GM23338 (cell line): ENCODE measurements around the gene MFSD2B. TPM values are rescaled to one million over a fixed set of nuclear protein-coding genes. Genes with fewer than 3 reads are reported as not detected.
A peak's percentile ranks its signal among the peaks of the same experiment; 100 is the strongest.

ENCODE experiments used
- ATAC-seq: fragments of 200-7000 bp; cut with Tn5 transposase; 3 replicates; pipeline ENCODE4 v1.9.1; 2020
- DNase-seq: peaks from one replicate; pipeline ENCODE4 v3.0.0-alpha.2; 2015; ENCODE audit warnings: low spot score
- H2AFZ ChIP-seq: fragments of 200-600 bp; sonication (generic); 2 replicates; pipeline ENCODE4 v1.8.0; 2016; ENCODE audit warnings: antibody characterized with exemption, mild to moderate bottlenecking, moderate library complexity
- H3F3A ChIP-seq: fragments of 200-600 bp; sonication (generic); replicated peaks from 2 replicates; pipeline ENCODE4 v1.8.0; 2017; ENCODE audit warnings: antibody characterized with exemption, mixed run types, low read depth
- H3K27ac ChIP-seq: fragments of 200-600 bp; sonication (generic); 2 replicates; pipeline ENCODE4 v1.6.1; 2016; ENCODE audit warnings: low read depth
- H3K27me3 ChIP-seq: fragments of 200-600 bp; sonication (generic); 2 replicates; pipeline ENCODE4 v1.8.0; 2016; ENCODE audit warnings: mild to moderate bottlenecking, mixed run types, moderate library complexity; ENCODE audit not compliant: insufficient read depth
- H3K36me3 ChIP-seq: fragments of 200-600 bp; sonication (generic); 2 replicates; pipeline ENCODE4 v1.8.0; 2016; ENCODE audit warnings: mild to moderate bottlenecking; ENCODE audit not compliant: insufficient read depth
- H3K4me1 ChIP-seq: fragments of 200-600 bp; sonication (generic); 2 replicates; pipeline ENCODE4 v1.8.0; 2016; ENCODE audit warnings: mild to moderate bottlenecking, moderate library complexity; ENCODE audit not compliant: insufficient read depth
- H3K4me2 ChIP-seq: fragments of 200-600 bp; sonication (generic); 2 replicates; pipeline ENCODE4 v1.7.1; 2017; ENCODE audit warnings: mixed run types
- H3K4me3 ChIP-seq: fragments of 200-600 bp; sonication (generic); 2 replicates; pipeline ENCODE4 v1.6.1; 2016; ENCODE audit warnings: mixed run types
- H3K79me2 ChIP-seq: fragments of 200-600 bp; sonication (generic); replicated peaks from 2 replicates; pipeline ENCODE4 v1.8.0; 2017; ENCODE audit warnings: mild to moderate bottlenecking; ENCODE audit not compliant: insufficient read depth
- H3K9me2 ChIP-seq: fragments of 200-600 bp; sonication (generic); 2 replicates; pipeline ENCODE4 v1.8.0; 2017; ENCODE audit not compliant: insufficient read depth
- H4K20me1 ChIP-seq: fragments of 200-600 bp; sonication (generic); replicated peaks from 2 replicates; pipeline ENCODE4 v1.8.0; 2017; ENCODE audit warnings: mild to moderate bottlenecking; ENCODE audit not compliant: insufficient read depth
- H3K27ac Mint-ChIP-seq: 2 replicates; pipeline ENCODE4 v1.8.0; 2020; ENCODE audit warnings: inconsistent platforms, mild to moderate bottlenecking, moderate library complexity, mixed read lengths
- H3K27me3 Mint-ChIP-seq: 3 replicates; pipeline ENCODE4 v1.8.0; 2022; ENCODE audit warnings: low read depth, mild to moderate bottlenecking, moderate library complexity, mixed read lengths, inconsistent platforms; ENCODE audit not compliant: insufficient read depth, poor library complexity
- H3K36me3 Mint-ChIP-seq: 3 replicates; pipeline ENCODE4 v1.8.0; 2021; ENCODE audit warnings: low read depth, mild to moderate bottlenecking, inconsistent platforms, moderate library complexity, mixed read lengths
- H3K4me1 Mint-ChIP-seq: 3 replicates; pipeline ENCODE4 v1.8.0; 2020; ENCODE audit warnings: mild to moderate bottlenecking, inconsistent platforms, mixed read lengths
- H3K4me3 Mint-ChIP-seq: 3 replicates; pipeline ENCODE4 v1.8.0; 2021; ENCODE audit warnings: moderate library complexity, mild to moderate bottlenecking, inconsistent platforms, mixed read lengths
- H3K9me3 Mint-ChIP-seq: 3 replicates; pipeline ENCODE4 v1.8.0; 2020; ENCODE audit warnings: moderate library complexity, mild to moderate bottlenecking, inconsistent platforms, mixed read lengths
- CREB1 ChIP-seq: fragments of 250-450 bp; sonication (Bioruptor Pico); IDR thresholded peaks from 2 replicates; pipeline ENCODE4 v1.5.0; 2020; ENCODE audit warnings: low read depth, mild to moderate bottlenecking, moderate library complexity
- CTCF ChIP-seq, 2 experiments: fragments of 200-600 bp in 1 of 2; sonication (generic) in 1 of 2; conservative IDR thresholded peaks; 2 replicates each; pipeline versions ENCODE4 v1.5.1 to v1.6.1; 2016 to 2017; ENCODE audit warnings: antibody characterized with exemption in 2 of 2, low read depth in 2 of 2, mild to moderate bottlenecking in 2 of 2, moderate library complexity in 1 of 2
- EZH2 ChIP-seq: fragments of 200-600 bp; sonication (generic); IDR thresholded peaks from one replicate; pipeline ENCODE4 v1.8.0; 2017; ENCODE audit warnings: antibody characterized with exemption, mild to moderate bottlenecking, low read depth; ENCODE audit not compliant: unreplicated experiment
- EZH2phosphoT487 ChIP-seq: fragments of 200-600 bp; sonication (generic); IDR thresholded peaks from one replicate; pipeline ENCODE4 v1.8.1; 2018; ENCODE audit warnings: antibody characterized with exemption; ENCODE audit not compliant: unreplicated experiment
- JUNB ChIP-seq: IDR thresholded peaks from one replicate; pipeline ENCODE4 v1.6.1; 2016; ENCODE audit warnings: antibody characterized with exemption; ENCODE audit not compliant: unreplicated experiment
- NANOG ChIP-seq: IDR thresholded peaks from 2 replicates; pipeline ENCODE4 v1.6.1; 2016; ENCODE audit warnings: antibody characterized with exemption, borderline replicate concordance
- POLR2AphosphoS5 ChIP-seq: IDR thresholded peaks from 2 replicates; pipeline ENCODE4 v1.6.1; 2016; ENCODE audit warnings: antibody characterized with exemption, low read depth
- STAT1 ChIP-seq: IDR thresholded peaks from one replicate; pipeline ENCODE4 v1.6.1; 2016; ENCODE audit warnings: antibody characterized with exemption; ENCODE audit not compliant: unreplicated experiment
- ZNF114 ChIP-seq: fragments of 250-450 bp; sonication (Bioruptor Pico); IDR thresholded peaks from 2 replicates; pipeline ENCODE4 v1.5.0; 2020; ENCODE audit warnings: mild to moderate bottlenecking, moderate library complexity
- ZNF331 ChIP-seq: fragments of 250-450 bp; sonication (Bioruptor Pico); IDR thresholded peaks from 2 replicates; pipeline ENCODE4 v1.5.0; 2020; ENCODE audit warnings: low read depth, mild to moderate bottlenecking, moderate library complexity
- polyA plus RNA-seq: library from polyadenylated mRNA; unstranded; fragments of >200 nt; fragmentation: Nextera tagmentation; extraction: Ambion mirVana; gene quantifications from 2 replicates; pipeline ENCODE4 v1.2.1, GENCODE V29; 2016
- total RNA-seq: library from RNA; depleted of rRNA; stranded (reverse); fragments of >200 nt; shearing (Covaris generic); gene quantifications from 2 replicates; pipeline ENCODE4 v1.2.3, GENCODE V29; 2014
- TF ChIP-seq, protein P1 (sequence below): fragments of 250-450 bp; sonication (Bioruptor Pico); IDR thresholded peaks from 2 replicates; pipeline ENCODE4 v1.5.0; 2020; ENCODE audit warnings: mild to moderate bottlenecking, moderate library complexity

The MFSD2B gene
- total and polyA plus RNA-seq, 2 experiments from 2014 or later: 0.21 to 2.3 TPM

DNA sequence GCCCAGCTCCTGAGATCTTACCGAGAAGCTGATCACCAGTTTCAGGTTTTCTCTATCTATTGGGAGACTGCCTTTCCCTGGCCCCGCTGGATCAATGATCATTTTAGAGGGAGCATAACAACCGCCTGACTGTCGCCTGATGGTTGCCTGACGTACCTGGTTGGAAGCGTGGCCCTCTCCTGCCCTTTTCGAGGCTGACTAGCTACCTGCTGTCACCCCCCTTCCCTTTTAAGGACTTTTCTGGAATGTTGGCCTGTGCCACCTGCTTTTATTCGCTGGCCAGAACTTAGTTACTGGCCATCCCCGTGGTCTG, 562 bp upstream of the MFSD2B start:
- H3K4me3 ChIP-seq: peak overlapping the region; percentile 72
- Mint-ChIP-seq H3K27me3 (peaks cover 15% of the 10 kb centered on the region), H3K4me3 (peak overlapping the region; percentile 63), H3K9me3 (no peaks in the 10 kb centered on the region), H3K4me1 (peaks cover 14% of the 10 kb centered on the region; the same call in 2 of the 3 replicates), H3K27ac (no peak overlapping the region), H3K36me3 (no peaks in the 10 kb centered on the region)
- H3K4me1 ChIP-seq: peaks cover 18% of the 10 kb centered on the region
- no peaks in the 10 kb centered on the region for H3K79me2 ChIP-seq
- peak; percentile 6; the same call in 2 of the 3 replicates for ATAC-seq
- H4K20me1 ChIP-seq: no peaks in the 10 kb centered on the region
- peaks cover 11% of the 10 kb centered on the region; the same call in 1 of the 2 replicates for H3F3A ChIP-seq
- peak overlapping the region; percentile 87 for H3K4me2 ChIP-seq
- peak overlapping the region; percentile 95 for H2AFZ ChIP-seq
- no peak for DNase-seq
- TF ChIP-seq ZNF331 (CRISPR knock-in tag): no peak
- TF ChIP-seq ZNF114 (CRISPR knock-in tag): no peak
- TF ChIP-seq STAT1: no peak
- no peak for TF ChIP-seq EZH2phosphoT487
- TF ChIP-seq CTCF (conservative IDR thresholded peaks at IDR 0.05; ENCODE audit: low read depth in 2 of 2): no peak
- no peak for TF ChIP-seq CREB1 (CRISPR knock-in tag)
- TF ChIP-seq POLR2AphosphoS5: no peak
- H3K27me3 ChIP-seq: peaks cover 14% of the 10 kb centered on the region
- H3K36me3 ChIP-seq: no peaks in the 10 kb centered on the region
- no peak overlapping the region for H3K27ac ChIP-seq
- no peaks in the 10 kb centered on the region for H3K9me2 ChIP-seq

- peaks cover 14% of the 10 kb centered on the region for H3K27me3 ChIP-seq
- H3K27ac ChIP-seq: no peak overlapping the region
- H3K36me3 Mint-ChIP-seq: no peaks in the 10 kb centered on the region
- peak overlapping the region; percentile 95 for H2AFZ ChIP-seq
- H3K79me2 ChIP-seq: no peaks in the 10 kb centered on the region
- H3K27ac Mint-ChIP-seq: no peak overlapping the region
- ATAC-seq (peak; percentile 52), DNase-seq (peak; percentile 32)
- H3F3A ChIP-seq: peaks cover 11% of the 10 kb centered on the region; the same call in 1 of the 2 replicates
- H3K27me3 Mint-ChIP-seq: peaks cover 15% of the 10 kb centered on the region
- peaks cover 14% of the 10 kb centered on the region; the same call in 2 of the 3 replicates for H3K4me1 Mint-ChIP-seq
- peak overlapping the region; percentile 42 for H3K4me3 Mint-ChIP-seq
- no peaks in the 10 kb centered on the region for H3K36me3 ChIP-seq
- no peaks in the 10 kb centered on the region for H4K20me1 ChIP-seq
- H3K4me2 ChIP-seq: peak overlapping the region; percentile 87
- no peaks in the 10 kb centered on the region for H3K9me3 Mint-ChIP-seq
- H3K4me1 ChIP-seq: peaks cover 18% of the 10 kb centered on the region
- no peaks in the 10 kb centered on the region for H3K9me2 ChIP-seq
- peak overlapping the region; percentile 72 for H3K4me3 ChIP-seq
- TF ChIP-seq ZNF331 (CRISPR knock-in tag) (no peak), CREB1 (CRISPR knock-in tag) (no peak), NANOG (no peak), JUNB (no peak), POLR2AphosphoS5 (no peak), EZH2 (no peak)
- TF ChIP-seq, protein P1, sequence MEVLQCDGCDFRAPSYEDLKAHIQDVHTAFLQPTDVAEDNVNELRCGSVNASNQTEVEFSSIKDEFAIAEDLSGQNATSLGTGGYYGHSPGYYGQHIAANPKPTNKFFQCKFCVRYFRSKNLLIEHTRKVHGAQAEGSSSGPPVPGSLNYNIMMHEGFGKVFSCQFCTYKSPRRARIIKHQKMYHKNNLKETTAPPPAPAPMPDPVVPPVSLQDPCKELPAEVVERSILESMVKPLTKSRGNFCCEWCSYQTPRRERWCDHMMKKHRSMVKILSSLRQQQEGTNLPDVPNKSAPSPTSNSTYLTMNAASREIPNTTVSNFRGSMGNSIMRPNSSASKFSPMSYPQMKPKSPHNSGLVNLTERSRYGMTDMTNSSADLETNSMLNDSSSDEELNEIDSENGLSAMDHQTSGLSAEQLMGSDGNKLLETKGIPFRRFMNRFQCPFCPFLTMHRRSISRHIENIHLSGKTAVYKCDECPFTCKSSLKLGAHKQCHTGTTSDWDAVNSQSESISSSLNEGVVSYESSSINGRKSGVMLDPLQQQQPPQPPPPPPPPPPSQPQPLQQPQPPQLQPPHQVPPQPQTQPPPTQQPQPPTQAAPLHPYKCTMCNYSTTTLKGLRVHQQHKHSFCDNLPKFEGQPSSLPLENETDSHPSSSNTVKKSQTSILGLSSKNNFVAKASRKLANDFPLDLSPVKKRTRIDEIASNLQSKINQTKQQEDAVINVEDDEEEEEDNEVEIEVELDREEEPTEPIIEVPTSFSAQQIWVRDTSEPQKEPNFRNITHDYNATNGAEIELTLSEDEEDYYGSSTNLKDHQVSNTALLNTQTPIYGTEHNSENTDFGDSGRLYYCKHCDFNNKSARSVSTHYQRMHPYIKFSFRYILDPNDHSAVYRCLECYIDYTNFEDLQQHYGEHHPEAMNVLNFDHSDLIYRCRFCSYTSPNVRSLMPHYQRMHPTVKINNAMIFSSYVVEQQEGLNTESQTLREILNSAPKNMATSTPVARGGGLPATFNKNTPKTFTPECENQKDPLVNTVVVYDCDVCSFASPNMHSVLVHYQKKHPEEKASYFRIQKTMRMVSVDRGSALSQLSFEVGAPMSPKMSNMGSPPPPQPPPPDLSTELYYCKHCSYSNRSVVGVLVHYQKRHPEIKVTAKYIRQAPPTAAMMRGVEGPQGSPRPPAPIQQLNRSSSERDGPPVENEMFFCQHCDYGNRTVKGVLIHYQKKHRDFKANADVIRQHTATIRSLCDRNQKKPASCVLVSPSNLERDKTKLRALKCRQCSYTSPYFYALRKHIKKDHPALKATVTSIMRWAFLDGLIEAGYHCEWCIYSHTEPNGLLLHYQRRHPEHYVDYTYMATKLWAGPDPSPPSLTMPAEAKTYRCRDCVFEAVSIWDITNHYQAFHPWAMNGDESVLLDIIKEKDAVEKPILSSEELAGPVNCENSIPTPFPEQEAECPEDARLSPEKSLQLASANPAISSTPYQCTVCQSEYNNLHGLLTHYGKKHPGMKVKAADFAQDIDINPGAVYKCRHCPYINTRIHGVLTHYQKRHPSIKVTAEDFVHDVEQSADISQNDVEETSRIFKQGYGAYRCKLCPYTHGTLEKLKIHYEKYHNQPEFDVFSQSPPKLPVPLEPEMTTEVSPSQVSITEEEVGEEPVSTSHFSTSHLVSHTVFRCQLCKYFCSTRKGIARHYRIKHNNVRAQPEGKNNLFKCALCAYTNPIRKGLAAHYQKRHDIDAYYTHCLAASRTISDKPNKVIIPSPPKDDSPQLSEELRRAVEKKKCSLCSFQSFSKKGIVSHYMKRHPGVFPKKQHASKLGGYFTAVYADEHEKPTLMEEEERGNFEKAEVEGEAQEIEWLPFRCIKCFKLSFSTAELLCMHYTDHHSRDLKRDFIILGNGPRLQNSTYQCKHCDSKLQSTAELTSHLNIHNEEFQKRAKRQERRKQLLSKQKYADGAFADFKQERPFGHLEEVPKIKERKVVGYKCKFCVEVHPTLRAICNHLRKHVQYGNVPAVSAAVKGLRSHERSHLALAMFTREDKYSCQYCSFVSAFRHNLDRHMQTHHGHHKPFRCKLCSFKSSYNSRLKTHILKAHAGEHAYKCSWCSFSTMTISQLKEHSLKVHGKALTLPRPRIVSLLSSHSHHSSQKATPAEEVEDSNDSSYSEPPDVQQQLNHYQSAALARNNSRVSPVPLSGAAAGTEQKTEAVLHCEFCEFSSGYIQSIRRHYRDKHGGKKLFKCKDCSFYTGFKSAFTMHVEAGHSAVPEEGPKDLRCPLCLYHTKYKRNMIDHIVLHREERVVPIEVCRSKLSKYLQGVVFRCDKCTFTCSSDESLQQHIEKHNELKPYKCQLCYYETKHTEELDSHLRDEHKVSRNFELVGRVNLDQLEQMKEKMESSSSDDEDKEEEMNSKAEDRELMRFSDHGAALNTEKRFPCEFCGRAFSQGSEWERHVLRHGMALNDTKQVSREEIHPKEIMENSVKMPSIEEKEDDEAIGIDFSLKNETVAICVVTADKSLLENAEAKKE (CRISPR knock-in tag): no peak
Measured at GRCh38 chr2:24010477-24011249, 778 bp downstream of the MFSD2B start.
